Measurements from ENCODE around the gene MDH1B.
"Not testable (repeated sequence)": the region's sequence is repeated elsewhere in the genome, so short reads cannot be mapped to it uniquely, and the experiment has no call there.

Gene MDH1B

DNA sequence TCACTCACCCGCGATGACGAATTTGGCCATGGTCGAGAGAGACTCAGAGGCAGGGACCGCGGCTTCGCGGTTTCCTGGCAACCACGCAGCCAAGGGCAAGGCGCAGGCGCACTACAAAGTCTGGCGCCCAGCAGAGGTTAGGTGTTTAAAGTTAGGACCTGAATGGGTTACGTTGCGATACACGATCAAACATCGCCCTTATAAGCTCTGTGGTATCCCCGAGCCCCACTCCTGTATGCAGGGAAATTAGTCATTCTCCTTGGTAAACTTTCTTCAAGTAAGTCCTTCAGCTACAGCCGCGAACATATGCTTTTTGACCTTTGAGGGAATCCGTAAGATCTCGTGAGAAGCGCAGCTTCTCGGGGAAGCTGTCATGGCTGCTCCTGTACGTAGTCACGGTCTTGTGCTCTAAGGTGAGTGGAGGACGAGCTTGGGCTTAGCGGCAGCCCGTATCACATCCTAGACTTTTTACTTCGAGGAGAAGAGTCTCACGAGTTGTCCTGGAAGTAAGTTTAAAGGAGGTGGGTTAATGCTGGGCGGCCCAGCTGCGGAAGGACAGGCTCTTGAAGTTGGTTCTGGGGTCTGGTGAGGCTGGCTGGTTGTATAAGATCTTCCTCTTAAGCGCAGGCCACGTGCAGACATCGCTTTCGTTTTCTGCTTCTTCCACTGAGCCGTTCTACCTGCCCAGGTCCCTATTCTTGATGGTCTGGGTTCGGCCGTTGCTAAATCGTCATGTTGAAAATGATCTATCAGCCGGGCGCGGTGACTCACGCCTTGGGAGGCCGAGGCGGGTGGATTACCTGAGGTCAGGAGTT lies at the start of gene MDH1B, which contains the start of gene FASTKD2:
Gene MDH1B (minus strand): TSS at position 87 of the 815 bp plus-strand sequence. CDS start 57 bp downstream, at position 30.
Gene FASTKD2 (plus strand): TSS at position 365 of the 815 bp plus-strand sequence. CDS start 1,088 bp downstream, outside the sequence.
- H2AFZ ChIP-seq = peak within 1 kb of the TSS; percentile 95
- H3K9ac ChIP-seq = peak within 1 kb of the TSS; percentile 30
- H3K79me2 ChIP-seq = peaks cover 15% of the 10 kb centered on the region
- H3K27ac ChIP-seq = peak within 1 kb of the TSS; percentile 89
- H3K4me2 ChIP-seq (ENCODE audit: low read length) = peak within 1 kb of the TSS; percentile 74
- H3K9me3 ChIP-seq (ENCODE audit: control insufficient read depth, low read length) = no peaks in the 10 kb centered on the region
- peak within 1 kb of the TSS; percentile 98 for H3K4me3 ChIP-seq (ENCODE audit: low read depth, low read length)
- no peaks in the 10 kb centered on the region for H3K36me3 ChIP-seq (ENCODE audit: control insufficient read depth, insufficient read depth, low read length)
- no peak for TF ChIP-seq CTCF (IDR thresholded peaks at IDR 0.05)
- peaks cover 7% of the 10 kb centered on the region for H3K4me1 ChIP-seq
- no peaks in the 10 kb centered on the region for H3K27me3 ChIP-seq (ENCODE audit: control insufficient read depth, insufficient read depth, low read length)

- H3K4me2 ChIP-seq (ENCODE audit: low read length) = no peak overlapping the region
- H3K27ac ChIP-seq = no peak overlapping the region
- H3K9ac ChIP-seq = no peak overlapping the region
- no peaks in the 10 kb centered on the region for H3K4me1 ChIP-seq
- no peak overlapping the region for H2AFZ ChIP-seq
- H3K36me3 ChIP-seq (ENCODE audit: control insufficient read depth, insufficient read depth, low read length) = no peaks in the 10 kb centered on the region
- no peaks in the 10 kb centered on the region for H3K79me2 ChIP-seq
- no peak for TF ChIP-seq CTCF (IDR thresholded peaks at IDR 0.05)
- H3K4me3 ChIP-seq (ENCODE audit: low read depth, low read length) = no peak overlapping the region
- H3K9me3 ChIP-seq (ENCODE audit: control insufficient read depth, low read length) = no peaks in the 10 kb centered on the region
- no peaks in the 10 kb centered on the region for H3K27me3 ChIP-seq (ENCODE audit: control insufficient read depth, insufficient read depth, low read length)
These were observed 49.4 kb upstream of the MDH1B start for GRCh38 chr2:206814498-206814897.

DNA sequence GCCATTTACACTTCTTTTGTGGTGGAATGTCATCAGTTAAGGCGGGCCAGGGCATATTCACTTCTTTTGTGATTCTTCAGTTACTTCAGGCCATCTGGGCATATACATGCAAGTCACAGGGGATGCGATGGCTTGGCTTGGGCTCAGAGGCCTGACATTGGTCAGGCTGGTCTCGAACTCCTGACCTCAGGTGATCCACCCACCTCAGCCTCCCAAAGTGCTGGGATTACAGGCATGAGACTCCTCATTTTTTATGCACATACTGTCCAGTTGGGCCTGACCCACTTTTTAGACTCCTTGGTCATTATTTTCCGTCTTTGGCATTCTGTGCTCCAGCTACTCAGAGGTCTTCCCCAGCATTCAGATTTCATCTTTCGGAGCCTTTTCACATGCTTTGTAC lies 47.3 kb upstream of the MDH1B start:
- H3K9me3 ChIP-seq (ENCODE audit: control insufficient read depth, low read length); H3K9ac ChIP-seq; H3K79me2 ChIP-seq; H3K27me3 ChIP-seq (ENCODE audit: control insufficient read depth, insufficient read depth, low read length); H3K4me1 ChIP-seq; H3K4me2 ChIP-seq (ENCODE audit: low read length); H3K4me3 ChIP-seq (ENCODE audit: low read depth, low read length); H3K27ac ChIP-seq; H2AFZ ChIP-seq; H3K36me3 ChIP-seq (ENCODE audit: control insufficient read depth, insufficient read depth, low read length): not testable (repeated sequence)

DNA sequence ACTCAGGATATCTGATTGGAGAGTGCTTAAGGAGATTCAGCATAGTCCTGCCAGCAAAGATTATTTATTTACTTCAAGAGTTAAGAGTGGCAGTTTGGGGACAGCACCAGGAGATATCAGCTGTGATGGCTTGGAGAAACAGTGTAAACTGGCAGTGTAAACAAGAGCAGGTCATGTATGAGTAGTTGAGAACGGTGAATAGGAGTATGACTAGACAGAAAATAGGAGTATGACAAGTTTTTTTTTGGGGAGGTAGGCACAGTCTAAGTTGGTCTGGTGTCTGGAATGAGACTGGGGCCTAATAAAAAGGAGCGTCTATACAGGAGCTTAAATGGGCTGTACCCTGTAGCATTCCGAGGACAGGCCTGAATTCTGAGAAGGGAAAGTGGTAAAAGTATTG lies 42.5 kb upstream of the MDH1B start:
- H3K36me3 ChIP-seq (ENCODE audit: control insufficient read depth, insufficient read depth, low read length); H3K79me2 ChIP-seq; H3K4me2 ChIP-seq (ENCODE audit: low read length); H3K9ac ChIP-seq; H3K27ac ChIP-seq; H3K4me1 ChIP-seq; H3K4me3 ChIP-seq (ENCODE audit: low read depth, low read length); H3K27me3 ChIP-seq (ENCODE audit: control insufficient read depth, insufficient read depth, low read length); H3K9me3 ChIP-seq (ENCODE audit: control insufficient read depth, low read length); H2AFZ ChIP-seq: not testable (repeated sequence)

- H2AFZ ChIP-seq = no peak overlapping the region
- no peaks in the 10 kb centered on the region for H3K27me3 ChIP-seq (ENCODE audit: control insufficient read depth, insufficient read depth, low read length)
- no peak overlapping the region for H3K27ac ChIP-seq
- TF ChIP-seq CTCF (IDR thresholded peaks at IDR 0.05) = no peak
- no peaks in the 10 kb centered on the region for H3K36me3 ChIP-seq (ENCODE audit: control insufficient read depth, insufficient read depth, low read length)
- H3K9me3 ChIP-seq (ENCODE audit: control insufficient read depth, low read length) = no peaks in the 10 kb centered on the region
- H3K4me3 ChIP-seq (ENCODE audit: low read depth, low read length) = no peak overlapping the region
- no peaks in the 10 kb centered on the region for H3K4me1 ChIP-seq
- no peak overlapping the region for H3K9ac ChIP-seq
- no peak overlapping the region for H3K4me2 ChIP-seq (ENCODE audit: low read length)
- H3K79me2 ChIP-seq = no peaks in the 10 kb centered on the region
These were observed 40.9 kb upstream of the MDH1B start for GRCh38 chr2:206805887-206806607.

Measured in parathyroid adenoma (tissue), 2 donors.